GM13977 (cell line): Measurements from ENCODE around the gene CCDC121.
"Not testable (repeated sequence)": the region's sequence is repeated elsewhere in the genome, so short reads cannot be mapped to it uniquely, and the experiment has no call there.

Experiments
- DNase-seq: peaks from one replicate; pipeline ENCODE4 v3.0.0; 2012; ENCODE audit warnings: low spot score
- CTCF ChIP-seq: IDR thresholded peaks from 2 replicates; pipeline ENCODE4 v1.5.1; 2012; ENCODE audit warnings: mild to moderate bottlenecking, control low read depth; ENCODE audit not compliant: insufficient read depth; ENCODE audit errors: extremely low read depth, missing control alignments
- in situ Hi-C: fragments of 300-500 bp; cut with MboI; formaldehyde crosslinking; loops from one replicate; pipeline ENCODE4 v1.12.0; 2022; ENCODE audit warnings: low sequenced_read_pairs, low pct_unique_long_range_greater_than_20kb, mixed read lengths, inconsistent platforms; ENCODE audit not compliant: unreplicated experiment

Gene CCDC121

DNA sequence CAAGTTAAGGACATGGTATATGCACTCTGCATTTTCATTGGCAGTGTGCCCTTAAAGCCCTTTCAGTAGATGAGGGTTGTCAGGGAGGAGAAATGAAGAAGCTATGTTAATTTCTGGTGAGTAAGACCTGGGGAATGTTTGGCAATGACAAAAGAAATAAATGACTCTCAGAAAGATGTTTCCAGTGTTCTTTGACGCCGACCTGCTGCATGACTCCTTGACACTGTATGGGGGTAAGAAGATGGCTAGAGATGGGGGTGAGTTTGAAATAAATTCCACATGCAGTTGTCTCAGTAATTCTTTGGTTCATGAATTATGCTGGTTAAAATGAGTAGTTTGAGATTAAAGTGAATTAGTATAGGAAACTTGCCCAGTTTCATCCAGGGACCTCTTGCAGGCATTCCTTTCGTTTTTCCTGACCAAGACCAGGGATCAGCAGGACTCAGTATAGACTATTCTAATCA, 5.9 kb downstream of the CCDC121 start:
- DNase-seq: no peak
- in situ Hi-C loops: no loop called here
- no peak for TF ChIP-seq CTCF

DNA sequence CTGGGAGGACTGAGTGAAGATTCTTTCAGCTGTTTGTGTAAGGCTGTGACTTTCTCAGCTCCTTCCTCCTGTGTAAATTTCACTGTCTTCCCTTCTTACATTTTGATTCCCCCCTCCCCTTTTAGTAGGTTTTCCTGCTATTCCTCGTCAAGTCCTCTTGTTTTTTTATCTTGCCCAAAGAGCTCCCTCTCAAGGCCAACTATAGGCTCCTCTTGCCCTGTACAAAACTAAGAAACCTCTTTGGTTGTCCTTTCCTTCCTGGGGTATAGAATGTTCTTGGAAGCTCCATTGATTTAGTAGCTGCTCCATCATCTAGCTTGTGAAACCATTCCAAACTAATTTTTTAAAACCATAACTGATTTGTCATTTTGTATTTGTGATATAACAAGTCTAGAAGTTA, 7.3 kb downstream of the CCDC121 start:
- in situ Hi-C loops: no loop called here
- TF ChIP-seq CTCF: no peak
- no peak for DNase-seq

DNA sequence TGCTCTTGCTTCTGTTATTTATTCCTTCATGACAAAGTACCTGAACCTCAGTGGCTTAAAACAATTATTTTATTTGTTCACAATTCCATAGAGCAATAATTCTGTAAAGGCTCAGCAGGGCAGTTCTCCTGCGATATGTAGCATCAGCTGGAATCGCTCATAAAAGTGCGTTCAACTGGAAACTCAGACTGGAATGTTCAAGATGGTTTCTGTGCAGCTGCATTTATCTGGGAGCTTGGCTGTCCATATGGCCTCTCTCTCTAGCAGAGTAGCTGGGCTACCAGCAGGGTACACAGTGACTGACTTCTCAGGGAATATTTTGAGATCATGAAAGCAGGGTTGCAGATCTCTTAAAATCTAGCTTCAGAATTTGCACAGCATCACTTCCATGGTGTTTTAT, 13.5 kb downstream of the CCDC121 start:
- TF ChIP-seq CTCF: no peak
- in situ Hi-C loops: no loop called here
- DNase-seq: no peak

- DNase-seq: no peak
- TF ChIP-seq CTCF: no peak
- in situ Hi-C loops: no loop called here
Measured at GRCh38 chr2:27613985-27614384, 14.8 kb downstream of the CCDC121 start.

- no peak for DNase-seq
- in situ Hi-C loops: no loop called here
- TF ChIP-seq CTCF: no peak
Measured at GRCh38 chr2:27606611-27607010, 22.2 kb downstream of the CCDC121 start.

- TF ChIP-seq CTCF: no peak
- DNase-seq: no peak
- in situ Hi-C loops: no loop called here
Measured at GRCh38 chr2:27596627-27597026, 32.2 kb downstream of the CCDC121 start.

- in situ Hi-C loops, DNase-seq: not testable (repeated sequence)
Measured at GRCh38 chr2:27595412-27595811, 33.4 kb downstream of the CCDC121 start.

- in situ Hi-C loops, DNase-seq: not testable (repeated sequence)
Measured at GRCh38 chr2:27594020-27594703, 34.6 kb downstream of the CCDC121 start.
